BLaER1 treated with 17β-estradiol and CSF1 and Interleukin-3, amounts not matched to agents 10 nM and 100 nM (cell line): ENCODE measurements around the gene IFT27.
A peak's percentile ranks its signal among the peaks of the same experiment; 100 is the strongest.
"Not testable (repeated sequence)": the region's sequence is repeated elsewhere in the genome, so short reads cannot be mapped to it uniquely, and the experiment has no call there.

Experiments
- H3K27ac ChIP-seq, 11 experiments: shearing (Covaris generic); formaldehyde crosslinking; 2 replicates each; pipeline ENCODE4 v1.8.1; 2022
- H3K27me3 ChIP-seq, 11 experiments: shearing (Covaris generic); formaldehyde crosslinking; 2 replicates each; pipeline ENCODE4 v1.8.1; 2022
- H3K36me3 ChIP-seq, 11 experiments: shearing (Covaris generic); formaldehyde crosslinking; 2 replicates each; pipeline ENCODE4 v1.8.1; 2022
- H3K4me1 ChIP-seq, 10 experiments: shearing (Covaris generic); formaldehyde crosslinking; 2 replicates each; pipeline ENCODE4 v1.8.1; 2022
- H3K4me2 ChIP-seq, 11 experiments: shearing (Covaris generic); formaldehyde crosslinking; 2 replicates each; pipeline ENCODE4 v1.8.1; 2022
- H3K4me3 ChIP-seq, 10 experiments: shearing (Covaris generic); formaldehyde crosslinking; 2 replicates each; pipeline ENCODE4 v1.8.1; 2022
- H3K9ac ChIP-seq, 11 experiments: shearing (Covaris generic); formaldehyde crosslinking; 2 replicates each; pipeline ENCODE4 v1.8.1; 2022
- H3K9me3 ChIP-seq, 11 experiments: shearing (Covaris generic); formaldehyde crosslinking; replicated peaks in 1 of 11; 2 replicates each; pipeline ENCODE4 v1.8.1; 2022
- H4K20me1 ChIP-seq, 11 experiments: shearing (Covaris generic); formaldehyde crosslinking; 2 replicates each; pipeline ENCODE4 v1.8.1; 2022
- Cebpa-rat ChIP-seq, 11 experiments: shearing (Covaris generic); IDR thresholded peaks; 2 replicates each; pipeline ENCODE4 v1.8.1; 2022

Gene IFT27

GRCh38 chr22:36759481-36760159, 16.3 kb downstream of the IFT27 start:
- H3K4me1 ChIP-seq: peaks cover 18 to 56% (median 47%) of the 10 kb centered on the region in 10 experiments
- H3K9me3 ChIP-seq: peaks cover 0 to 19% (median 15%) of the 10 kb centered on the region in 11 experiments; a peak in 16 of 22 replicates
- no peaks in the 10 kb centered on the region for H3K27me3 ChIP-seq
- 0 out of 22 replicates have a peak overlapping the region, but pooled peaks of 1 of the 11 experiments have one; percentile 24 for H3K9ac ChIP-seq
- TF ChIP-seq Cebpa-rat (IDR thresholded peaks at IDR 0.05): no peak
- peaks cover 8 to 31% (median 20%) of the 10 kb centered on the region in 11 experiments; a peak in 21 of 22 replicates for H3K36me3 ChIP-seq
- peak overlapping the region in 1 of 11 experiments; percentile 16; a peak in 1 of 22 replicates for H3K27ac ChIP-seq
- no peaks in the 10 kb centered on the region; a peak in 1 of 22 replicates for H4K20me1 ChIP-seq
- H3K4me3 ChIP-seq: no peak overlapping the region
- H3K4me2 ChIP-seq: peak overlapping the region in 8 of 11 experiments; percentile 26 to 96 (median 77); a peak in 16 of 22 replicates

GRCh38 chr22:36758792-36759271, 17.1 kb downstream of the IFT27 start:
- Histone ChIP-seq H3K9me3 (peaks cover 0 to 17% (median 14%) of the 10 kb centered on the region in 11 experiments; a peak in 16 of 22 replicates), H3K27ac (peak overlapping the region in 1 of 11 experiments; percentile 16; a peak in 1 of 22 replicates), H3K4me2 (peak overlapping the region in 8 of 11 experiments; percentile 26 to 96 (median 77); a peak in 15 of 22 replicates), H3K9ac (peak overlapping the region in 2 of 11 experiments; percentile 10 to 24; a peak in 1 of 22 replicates), H3K36me3 (peaks cover 5 to 24% (median 20%) of the 10 kb centered on the region in 11 experiments; a peak in 21 of 22 replicates), H3K27me3 (no peaks in the 10 kb centered on the region), H4K20me1 (no peaks in the 10 kb centered on the region; a peak in 1 of 22 replicates), H3K4me1 (peaks cover 18 to 56% (median 47%) of the 10 kb centered on the region in 10 experiments), H3K4me3 (no peak overlapping the region)
- no peak for TF ChIP-seq Cebpa-rat (IDR thresholded peaks at IDR 0.05)

- TF ChIP-seq Cebpa-rat (IDR thresholded peaks at IDR 0.05): no peak
These were observed 18.2 kb downstream of the IFT27 start for GRCh38 chr22:36757668-36758211.

GRCh38 chr22:36756746-36757655, 18.9 kb downstream of the IFT27 start:
- H3K4me2 ChIP-seq: peak overlapping the region; percentile 33 to 96 (median 87)
- H3K9me3 ChIP-seq: no peaks in the 10 kb centered on the region
- peaks cover 18 to 56% (median 47%) of the 10 kb centered on the region in 10 experiments for H3K4me1 ChIP-seq
- no peaks in the 10 kb centered on the region; a peak in 1 of 22 replicates for H4K20me1 ChIP-seq
- no peak for TF ChIP-seq Cebpa-rat (IDR thresholded peaks at IDR 0.05)
- peak overlapping the region in 5 of 11 experiments; percentile 24 to 57 (median 33); a peak in 7 of 22 replicates for H3K9ac ChIP-seq
- no peaks in the 10 kb centered on the region for H3K27me3 ChIP-seq
- 0 out of 20 replicates have a peak overlapping the region, but pooled peaks of 1 of the 10 experiments have one; percentile 2 for H3K4me3 ChIP-seq
- peaks cover 0 to 5% (median 3%) of the 10 kb centered on the region in 11 experiments; a peak in 6 of 22 replicates for H3K36me3 ChIP-seq
- peak overlapping the region in 8 of 11 experiments; percentile 1 to 71 (median 62); a peak in 15 of 22 replicates for H3K27ac ChIP-seq

More at GRCh38 chr22:36757668-36758211, 18.2 kb downstream of the IFT27 start:
- Histone ChIP-seq H3K4me1 (peaks cover 18 to 56% (median 47%) of the 10 kb centered on the region in 10 experiments), H3K4me3 (no peak overlapping the region), H3K27ac (peak overlapping the region in 2 of 11 experiments; percentile 70 to 71; a peak in 2 of 22 replicates), H3K4me2 (peak overlapping the region in 8 of 11 experiments; percentile 83 to 96 (median 90); a peak in 16 of 22 replicates), H3K9ac (peak overlapping the region in 1 of 11 experiments; percentile 8; a peak in 2 of 22 replicates), H3K36me3 (peaks cover 0 to 13% (median 10%) of the 10 kb centered on the region in 11 experiments; a peak in 20 of 22 replicates), H3K27me3 (no peaks in the 10 kb centered on the region), H3K9me3 (peaks cover 0 to 6% (median 5%) of the 10 kb centered on the region in 11 experiments; a peak in 14 of 22 replicates), H4K20me1 (no peaks in the 10 kb centered on the region; a peak in 1 of 22 replicates)

- Histone ChIP-seq H3K4me1 (peaks cover 18 to 56% (median 47%) of the 10 kb centered on the region in 10 experiments), H3K4me3 (0 out of 20 replicates have a peak overlapping the region, but pooled peaks of 1 of the 10 experiments have one; percentile 2), H3K9ac (peak overlapping the region in 7 of 11 experiments; percentile 11 to 62 (median 35); a peak in 10 of 22 replicates), H3K36me3 (no peaks in the 10 kb centered on the region), H3K27ac (peak overlapping the region in 8 of 11 experiments; percentile 1 to 71 (median 62); a peak in 15 of 22 replicates), H3K27me3 (no peaks in the 10 kb centered on the region), H3K9me3 (no peaks in the 10 kb centered on the region), H4K20me1 (no peaks in the 10 kb centered on the region; a peak in 1 of 22 replicates), H3K4me2 (peak overlapping the region; percentile 66 to 96 (median 87))
- TF ChIP-seq Cebpa-rat (IDR thresholded peaks at IDR 0.05): no peak
These were observed 19.9 kb downstream of the IFT27 start for GRCh38 chr22:36756031-36756430.

GRCh38 chr22:36755316-36755715, 20.6 kb downstream of the IFT27 start:
- H3K27me3 ChIP-seq: no peaks in the 10 kb centered on the region
- no peaks in the 10 kb centered on the region for H3K9me3 ChIP-seq
- H4K20me1 ChIP-seq: no peaks in the 10 kb centered on the region; a peak in 1 of 22 replicates

GRCh38 chr22:36754881-36755280, 21.0 kb downstream of the IFT27 start:
- H3K36me3 ChIP-seq, H3K9me3 ChIP-seq, H3K4me2 ChIP-seq, H3K27ac ChIP-seq, H4K20me1 ChIP-seq, H3K9ac ChIP-seq, H3K4me3 ChIP-seq, H3K27me3 ChIP-seq: not testable (repeated sequence)
- peaks cover 18 to 46% (median 45%) of the 10 kb centered on the region in 10 experiments for H3K4me1 ChIP-seq

More at GRCh38 chr22:36755316-36755715, 20.6 kb downstream of the IFT27 start:
- Histone ChIP-seq H3K4me2 (peak overlapping the region in 8 of 11 experiments; percentile 83 to 96 (median 90); a peak in 14 of 22 replicates), H3K9ac (peak overlapping the region in 1 of 11 experiments; percentile 57; a peak in 2 of 22 replicates), H3K4me1 (peaks cover 18 to 51% (median 47%) of the 10 kb centered on the region in 10 experiments), H3K4me3 (no peak overlapping the region), H3K27ac (peak overlapping the region in 3 of 11 experiments; percentile 69 to 71 (median 70); a peak in 4 of 22 replicates), H3K36me3 (no peaks in the 10 kb centered on the region)
- TF ChIP-seq Cebpa-rat (IDR thresholded peaks at IDR 0.05): no peak

- Histone ChIP-seq H3K4me2 (no peak overlapping the region), H3K4me3 (no peak overlapping the region), H4K20me1 (no peaks in the 10 kb centered on the region; a peak in 1 of 22 replicates), H3K27ac (no peak overlapping the region), H3K36me3 (no peaks in the 10 kb centered on the region), H3K4me1 (peaks cover 18 to 37% (median 36%) of the 10 kb centered on the region in 10 experiments), H3K9me3 (no peaks in the 10 kb centered on the region), H3K9ac (no peak overlapping the region), H3K27me3 (no peaks in the 10 kb centered on the region)
- TF ChIP-seq Cebpa-rat (IDR thresholded peaks at IDR 0.05): no peak
These were observed 22.0 kb downstream of the IFT27 start for GRCh38 chr22:36753916-36754315.
